HG02870 (cell line): ENCODE results near the gene HPCAL1.

Experiments
- ATAC-seq: cut with Tn5 transposase; IDR thresholded peaks from one replicate; pipeline ENCODE4 v1.9.1; 2021; ENCODE audit warnings: mild to moderate bottlenecking, moderate library complexity; ENCODE audit not compliant: unreplicated experiment

HPCAL1 gene

DNA sequence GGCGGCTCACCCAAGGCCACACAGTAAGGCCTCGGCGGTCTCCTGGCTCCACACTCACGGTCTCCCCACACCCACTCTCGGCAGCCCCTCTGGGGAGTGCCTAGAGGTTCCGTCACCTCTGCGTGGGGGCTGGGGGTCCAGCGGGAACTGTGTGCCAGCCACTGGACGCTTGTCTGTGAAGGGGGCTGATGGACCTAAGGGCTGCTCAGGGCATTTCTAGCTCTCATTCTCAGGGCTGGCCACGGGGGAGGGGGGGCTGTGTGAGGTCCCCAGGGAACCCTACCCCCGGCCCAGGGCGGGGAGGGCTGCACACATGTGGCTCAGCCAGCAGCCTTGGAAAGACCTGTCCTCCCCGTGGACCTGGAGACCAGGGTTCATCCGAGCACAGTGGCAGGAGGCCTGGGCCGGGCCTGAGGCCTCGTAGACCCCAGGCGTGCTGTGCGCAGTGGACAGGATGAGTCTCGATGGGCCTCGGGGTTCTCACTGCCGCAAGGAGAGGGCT lies 172.6 kb downstream of the HPCAL1 start:
- no peak for ATAC-seq

DNA sequence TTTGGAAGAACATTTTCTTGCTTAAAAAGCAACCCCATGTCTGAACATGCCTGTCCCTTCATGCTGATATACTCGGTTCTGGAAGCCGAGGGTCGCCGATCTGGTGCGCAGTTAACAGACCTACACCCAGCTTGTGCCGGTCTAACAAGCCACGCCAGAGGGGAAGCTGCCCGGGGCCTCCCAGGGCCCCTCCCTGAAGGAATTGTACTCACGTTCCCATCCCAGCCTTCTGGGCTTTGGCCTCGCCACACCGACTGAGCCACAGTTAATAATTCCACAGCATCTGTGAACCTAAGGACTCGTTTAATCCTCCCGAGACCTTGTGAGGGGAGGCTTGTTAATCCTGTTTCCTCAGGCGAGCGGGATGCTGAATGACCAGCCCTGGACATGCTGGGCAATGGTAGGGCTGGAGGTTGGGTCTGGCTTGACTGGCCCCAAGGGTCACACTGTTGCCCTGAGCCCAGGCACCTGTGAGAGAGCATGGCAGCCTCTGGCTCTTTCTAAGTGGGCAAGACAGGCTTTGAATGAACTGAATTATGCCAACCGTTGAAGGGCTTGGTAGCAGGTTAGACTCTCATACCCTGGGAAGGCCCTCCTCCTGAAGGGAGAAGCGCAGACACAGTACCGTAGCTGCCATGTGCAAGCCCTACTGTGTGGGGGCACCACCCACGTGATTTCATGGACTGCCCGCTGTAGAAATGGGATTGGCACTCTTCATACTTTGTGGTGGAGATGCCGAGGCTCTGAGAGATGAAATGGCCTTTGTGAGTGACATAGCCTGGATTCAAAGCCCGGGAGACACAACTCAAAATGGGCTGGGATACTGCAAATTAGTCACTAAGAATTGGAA lies 173.3 kb downstream of the HPCAL1 start:
- ATAC-seq, result no peak

DNA sequence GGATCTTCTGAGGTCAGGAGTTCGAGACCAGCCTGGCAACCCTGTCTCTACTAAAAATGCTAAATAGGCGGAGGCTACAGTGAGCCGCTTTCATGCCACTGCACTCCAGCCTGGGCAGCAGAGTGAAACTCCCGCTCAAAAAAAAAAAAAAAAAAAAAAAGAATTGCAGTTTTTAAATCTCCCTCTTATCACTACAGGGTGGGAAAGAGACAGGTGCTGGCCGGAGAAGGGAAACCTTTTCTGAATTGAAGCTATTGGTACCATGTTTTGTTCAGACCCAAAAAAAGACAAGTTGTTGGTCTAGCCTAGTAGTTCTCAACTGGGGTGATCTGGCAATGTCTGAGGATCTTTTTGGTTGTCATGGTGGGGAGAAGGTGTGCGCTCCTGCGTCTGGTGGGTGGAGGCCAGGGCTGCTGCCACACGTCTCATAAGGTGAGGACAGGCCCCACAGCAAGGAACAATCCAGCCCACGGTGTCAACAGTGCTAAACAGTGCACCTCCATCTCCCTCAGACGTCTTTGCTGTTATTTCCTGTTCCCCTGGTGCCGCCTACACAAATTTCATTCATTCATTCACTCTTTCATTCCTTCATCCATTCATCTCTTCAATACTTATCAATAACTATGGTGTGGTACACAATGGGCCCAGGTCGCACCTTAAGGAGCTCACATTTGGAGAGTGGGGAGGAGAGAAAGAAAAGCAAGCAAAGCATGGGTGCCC lies 174.2 kb downstream of the HPCAL1 start:
- no peak for ATAC-seq
